ENCODE results near the gene RNPC3.

- TF ChIP-seq EZH2 (IDR thresholded peaks at IDR 0.05; ENCODE audit: insufficient read depth, poor library complexity, severe bottlenecking) (no peak), EZH2phosphoT487 (IDR thresholded peaks at IDR 0.05; ENCODE audit: insufficient read depth, low read depth) (no peak)
These were observed 33.4 kb upstream of the RNPC3 start for GRCh38 chr1:103492003-103492625.

Data from GM23248 (cell line).